HG03575 (cell line): Measurements from ENCODE around the gene PRRX2.
"Not testable (repeated sequence)": the region's sequence is repeated elsewhere in the genome, so short reads cannot be mapped to it uniquely, and the experiment has no call there.

Experiments used
- ATAC-seq: cut with Tn5 transposase; IDR thresholded peaks from one replicate; pipeline ENCODE4 v1.9.1; 2021; ENCODE audit not compliant: unreplicated experiment, insufficient number of reproducible peaks, low FRiP score; ENCODE audit errors: extremely low read depth

PRRX2 gene

GRCh38 chr9:129649726-129650679 is 15.4 kb upstream of the PRRX2 start:
- ATAC-seq = no peak

- no peak for ATAC-seq
Observed at GRCh38 chr9:129650680-129651235, 14.7 kb upstream of the PRRX2 start.

- ATAC-seq = no peak
Observed at GRCh38 chr9:129653823-129654553, 11.5 kb upstream of the PRRX2 start.

GRCh38 chr9:129654554-129655040 is 10.8 kb upstream of the PRRX2 start:
- ATAC-seq = no peak

GRCh38 chr9:129655154-129655553 is 10.3 kb upstream of the PRRX2 start:
- no peak for ATAC-seq

GRCh38 chr9:129655696-129656095 is 9.8 kb upstream of the PRRX2 start:
- ATAC-seq = no peak

- no peak for ATAC-seq
Observed at GRCh38 chr9:129656795-129657390, 8.6 kb upstream of the PRRX2 start.

GRCh38 chr9:129661029-129661428 is 4.4 kb upstream of the PRRX2 start:
- no peak for ATAC-seq

GRCh38 chr9:129662239-129662638 is 3.2 kb upstream of the PRRX2 start:
- ATAC-seq = not testable (repeated sequence)

- ATAC-seq = no peak
Observed at GRCh38 chr9:129664746-129665388, 580 bp upstream of the PRRX2 start.

- ATAC-seq = no peak
Observed at GRCh38 chr9:129665814-129666520, 520 bp downstream of the PRRX2 start.

GRCh38 chr9:129666575-129666974 is 1.1 kb downstream of the PRRX2 start:
- no peak for ATAC-seq

- ATAC-seq = no peak
Observed at GRCh38 chr9:129667378-129667777, 1.9 kb downstream of the PRRX2 start.

- ATAC-seq = no peak
Observed at GRCh38 chr9:129667850-129668249, 2.4 kb downstream of the PRRX2 start.

GRCh38 chr9:129669141-129669718 is 3.8 kb downstream of the PRRX2 start:
- no peak for ATAC-seq

GRCh38 chr9:129669946-129670345 is 4.5 kb downstream of the PRRX2 start:
- no peak for ATAC-seq

GRCh38 chr9:129671065-129671464 is 5.6 kb downstream of the PRRX2 start:
- no peak for ATAC-seq

- no peak for ATAC-seq
Observed at GRCh38 chr9:129671519-129671918, 6.1 kb downstream of the PRRX2 start.
